SK-N-SH (cell line): ENCODE measurements around the gene ADAMTS17. TPM values are rescaled to one million over a fixed set of nuclear protein-coding genes. Genes with fewer than 3 reads are reported as not detected.

Source experiments
- CTCF ChIA-PET: fragments of 300-600, 350-600 bp; formaldehyde crosslinking; extraction: SDS; loops from one replicate; lab custom pipeline; 2021; lab: Yijun Ruan, JAX
- POLR2A ChIA-PET: fragments of 350-600 bp; sonication (Branson Sonifier 250); formaldehyde crosslinking; extraction: SDS; loops from one replicate; lab custom pipeline; 2020; ENCODE audit warnings: antibody characterized with exemption, inconsistent platforms; lab: Yijun Ruan, JAX
- DNase-seq: peaks from one replicate; pipeline ENCODE4 v3.0.0; 2012
- H2AFZ ChIP-seq: fragments of 200-600 bp; sonication (generic); 2 replicates; pipeline ENCODE4 v1.8.1; 2016; ENCODE audit warnings: antibody characterized with exemption, mild to moderate bottlenecking, low read depth
- H3F3A ChIP-seq: fragments of 200-600 bp; sonication (generic); replicated peaks from 2 replicates; pipeline ENCODE3; 2016; ENCODE audit warnings: antibody characterized with exemption, mild to moderate bottlenecking; ENCODE audit not compliant: insufficient read depth
- H3K27ac ChIP-seq, 2 experiments: fragments of 200-500 bp in 1 of 2; fragments of 200-600 bp in 1 of 2; sonication (Bioruptor generic) in 1 of 2; sonication (generic), shearing (Covaris generic) in 1 of 2; 2 replicates each; pipeline versions ENCODE4 v1.5.1 to v1.6.1; 2014 to 2016; ENCODE audit warnings: low read depth in 2 of 2, inconsistent platforms in 1 of 2, low read length in 1 of 2, mild to moderate bottlenecking in 1 of 2, mixed read lengths in 1 of 2
- H3K27me3 ChIP-seq: fragments of 200-600 bp; sonication (generic), shearing (Covaris generic); 2 replicates; pipeline ENCODE4 v1.6.1; 2016; ENCODE audit warnings: mixed run types; ENCODE audit not compliant: insufficient read depth
- H3K36me3 ChIP-seq, 2 experiments: fragments of 200-500 bp in 1 of 2; fragments of 200-600 bp in 1 of 2; sonication (Bioruptor generic) in 1 of 2; sonication (generic) in 1 of 2; replicated peaks in 1 of 2; 2 replicates each; pipeline versions ENCODE3 to v1.5.1; 2014 to 2016; ENCODE audit warnings: low read length in 1 of 2, mild to moderate bottlenecking in 1 of 2; ENCODE audit not compliant: insufficient read depth in 2 of 2, control insufficient read depth in 1 of 2
- H3K4me1 ChIP-seq, 2 experiments: fragments of 200-500 bp in 1 of 2; fragments of 200-600 bp in 1 of 2; sonication (Bioruptor generic) in 1 of 2; sonication (generic), shearing (Covaris generic) in 1 of 2; 2 replicates each; pipeline versions ENCODE4 v1.5.1 to v1.6.1; 2014 to 2016; ENCODE audit warnings: low read depth in 1 of 2, low read length in 1 of 2, mixed run types in 1 of 2; ENCODE audit not compliant: insufficient read depth in 2 of 2, control insufficient read depth in 1 of 2
- H3K4me2 ChIP-seq: fragments of 200-600 bp; sonication (generic), shearing (Covaris generic); 2 replicates; pipeline ENCODE4 v1.6.1; 2017; ENCODE audit warnings: mixed run types
- H3K4me3 ChIP-seq, 2 experiments: fragments of 200-500 bp in 1 of 2; fragments of 200-600 bp in 1 of 2; sonication (Bioruptor generic) in 1 of 2; sonication (generic), shearing (Covaris generic) in 1 of 2; 2 replicates each; pipeline versions ENCODE4 v1.5.1 to v1.8.1; 2014 to 2016; ENCODE audit warnings: low read depth in 2 of 2, inconsistent platforms in 1 of 2, low read length in 1 of 2, mild to moderate bottlenecking in 1 of 2, mixed read lengths in 1 of 2, moderate library complexity in 1 of 2
- H3K79me2 ChIP-seq: fragments of 200-600 bp; sonication (generic); 2 replicates; pipeline ENCODE4 v1.8.1; 2017; ENCODE audit warnings: mild to moderate bottlenecking; ENCODE audit not compliant: insufficient read depth
- H3K9ac ChIP-seq: fragments of 200-600 bp; sonication (generic); 2 replicates; pipeline ENCODE4 v1.6.1; 2017; ENCODE audit warnings: mixed run types
- H3K9me2 ChIP-seq: fragments of 200-600 bp; sonication (generic); 2 replicates; pipeline ENCODE4 v1.6.1; 2017; ENCODE audit warnings: mixed run types
- H3K9me3 ChIP-seq: fragments of 200-600 bp; sonication (generic); 2 replicates; pipeline ENCODE4 v1.6.1; 2017; ENCODE audit warnings: mixed run types, mild to moderate bottlenecking, moderate library complexity
- H4K20me1 ChIP-seq: fragments of 200-600 bp; sonication (generic); 2 replicates; pipeline ENCODE4 v1.6.1; 2017; ENCODE audit warnings: mild to moderate bottlenecking, mixed run types; ENCODE audit not compliant: insufficient read depth
- EP300 ChIP-seq, 2 experiments: IDR thresholded peaks; 2 replicates each; pipeline versions ENCODE4 v1.4.0 to v1.6.1; 2012; ENCODE audit warnings: borderline replicate concordance in 1 of 2, low read depth in 1 of 2, low read length in 1 of 2
- EZH2phosphoT487 ChIP-seq: fragments of 200-600 bp; sonication (generic); IDR thresholded peaks from 2 replicates; pipeline ENCODE4 v1.6.1; 2017; ENCODE audit warnings: low read depth, mixed run types, mild to moderate bottlenecking, antibody characterized with exemption, moderate library complexity, borderline replicate concordance
- FOSL2 ChIP-seq: IDR thresholded peaks from 2 replicates; pipeline ENCODE4 v1.4.0; 2012; ENCODE audit warnings: low read depth, mild to moderate bottlenecking, moderate library complexity, borderline replicate concordance
- FOXJ3 ChIP-seq: sonication (generic); formaldehyde crosslinking; IDR thresholded peaks from 2 replicates; pipeline ENCODE4 v1.5.1; 2020; ENCODE audit warnings: mild to moderate bottlenecking, missing genetic modification reagents
- IRF3 ChIP-seq: fragments of 150-350 bp; IDR thresholded peaks from 2 replicates; pipeline ENCODE4 v1.6.1; 2016; ENCODE audit warnings: mild to moderate bottlenecking, low read depth, low read length
- MAX ChIP-seq: IDR thresholded peaks from 2 replicates; pipeline ENCODE4 v1.4.0; 2012; ENCODE audit warnings: low read depth
- MEF2A ChIP-seq: IDR thresholded peaks from 2 replicates; pipeline ENCODE4 v1.4.0; 2012; ENCODE audit warnings: low read depth, borderline replicate concordance
- RAD21 ChIP-seq: IDR thresholded peaks from 2 replicates; pipeline ENCODE4 v1.6.1; 2012; ENCODE audit warnings: mild to moderate bottlenecking, low read length
- RCOR1 ChIP-seq: fragments of 150-350 bp; IDR thresholded peaks from 2 replicates; pipeline ENCODE4 v1.6.1; 2017; ENCODE audit warnings: antibody characterized with exemption, low read length
- RFX5 ChIP-seq: IDR thresholded peaks from 2 replicates; pipeline ENCODE4 v1.6.1; 2012; ENCODE audit warnings: mild to moderate bottlenecking, improper control_type of control experiment, low read length
- RXRA ChIP-seq: IDR thresholded peaks from 2 replicates; pipeline ENCODE4 v1.4.0; 2012; ENCODE audit warnings: low read depth, mild to moderate bottlenecking, borderline replicate concordance
- SIN3A ChIP-seq: IDR thresholded peaks from 2 replicates; pipeline ENCODE4 v1.6.1; 2012; ENCODE audit warnings: low read depth, mild to moderate bottlenecking, low read length, moderate library complexity, borderline replicate concordance
- TCF12 ChIP-seq: IDR thresholded peaks from 2 replicates; pipeline ENCODE4 v1.4.0; 2012
- TEAD4 ChIP-seq: IDR thresholded peaks from 2 replicates; pipeline ENCODE4 v1.4.0; 2012; ENCODE audit warnings: mild to moderate bottlenecking, borderline replicate concordance; ENCODE audit not compliant: insufficient read depth
- USF2 ChIP-seq: fragments of 150-350 bp; IDR thresholded peaks from 2 replicates; pipeline ENCODE4 v1.6.1; 2017; ENCODE audit warnings: antibody characterized with exemption, low read length, low read depth, borderline replicate concordance
- YY1 ChIP-seq: IDR thresholded peaks from 2 replicates; pipeline ENCODE4 v1.4.0; 2012; ENCODE audit warnings: low read depth, mild to moderate bottlenecking
- WGBS: methylation state at CpG from one replicate; pipeline ENCODE4 v1.1.6; 2017; ENCODE audit warnings: low lambda C conversion rate; 5-methylcytosine and 5-hydroxymethylcytosine counted together
- polyA plus RNA-seq, 3 experiments: library from polyadenylated mRNA; depleted of rRNA; stranded (reverse); fragments of >200 nt; gene quantifications; 2 replicates each; pipeline ENCODE4 v1.2.3, GENCODE V29; 2012

ADAMTS17 gene
- polyA plus RNA-seq, 1 of the 3 experiments (the other 2 are of a cell fraction) = not detected

GRCh38 chr15:100279849-100280248, 61.9 kb downstream of the ADAMTS17 start:
- Histone ChIP-seq H3F3A (no peaks in the 10 kb centered on the region), H4K20me1 (no peaks in the 10 kb centered on the region), H3K4me2 (no peak overlapping the region), H3K4me3 (no peak overlapping the region), H3K36me3 (no peaks in the 10 kb centered on the region), H3K79me2 (no peaks in the 10 kb centered on the region), H3K9ac (no peak overlapping the region), H3K9me3 (no peaks in the 10 kb centered on the region), H3K27ac (no peak overlapping the region), H2AFZ (no peak overlapping the region), H3K27me3 (no peaks in the 10 kb centered on the region), H3K4me1 (peaks cover 0 to 12% of the 10 kb centered on the region in 2 experiments; a peak in 1 of 4 replicates), H3K9me2 (no peaks in the 10 kb centered on the region)
- 35% methylated on average over 2 of the region's 2 CpGs for whole genome bisulfite sequencing
- no peak for TF ChIP-seq FOXJ3 (CRISPR knock-in tag)
- CTCF ChIA-PET = interaction anchor here (1.4 kb wide), 1 partner anchor 59 kb away, joined by 6 read pairs; no protein-coding TSS in a partner anchor
- no peak for DNase-seq
- POLR2A ChIA-PET = no interaction called here

- H3F3A ChIP-seq = no peaks in the 10 kb centered on the region
- no peaks in the 10 kb centered on the region for H3K79me2 ChIP-seq
- no peaks in the 10 kb centered on the region for H3K36me3 ChIP-seq
- H4K20me1 ChIP-seq = no peaks in the 10 kb centered on the region
- H3K9me3 ChIP-seq = no peaks in the 10 kb centered on the region
- 54% methylated on average over 7 of the region's 7 CpGs for WGBS
- no peak overlapping the region for H3K27ac ChIP-seq
- no peak overlapping the region for H2AFZ ChIP-seq
- TF ChIP-seq MEF2A = no peak
- no peak for TF ChIP-seq RFX5
- TF ChIP-seq RXRA = no peak
- TF ChIP-seq FOXJ3 (CRISPR knock-in tag) = no peak
- TF ChIP-seq IRF3 = no peak
- TF ChIP-seq USF2 = no peak
- TF ChIP-seq FOSL2 = no peak
- no peak for TF ChIP-seq YY1
- no peak for TF ChIP-seq TEAD4
- TF ChIP-seq RAD21 = no peak
- no peak for TF ChIP-seq TCF12
- TF ChIP-seq MAX = no peak
- TF ChIP-seq RCOR1 = no peak
- TF ChIP-seq EP300 (IDR thresholded peaks at IDR 0.05; ENCODE audit: borderline replicate concordance in 1 of 2, low read depth in 1 of 2, low read length in 1 of 2) = no peak
- no peak for TF ChIP-seq EZH2phosphoT487
- TF ChIP-seq SIN3A = no peak
- H3K4me3 ChIP-seq = no peak overlapping the region
- DNase-seq = no peak
- ChIA-PET CTCF (interaction anchor here (0.9 to 1.4 kb wide), 2 partner anchors 31 to 59 kb away, joined by 3 to 6 read pairs; no protein-coding TSS in a partner anchor), POLR2A (no interaction called here)
- H3K9me2 ChIP-seq = no peaks in the 10 kb centered on the region
- no peaks in the 10 kb centered on the region for H3K27me3 ChIP-seq
- no peak overlapping the region for H3K4me2 ChIP-seq
- no peak overlapping the region for H3K9ac ChIP-seq
- H3K4me1 ChIP-seq = peaks cover 0 to 12% of the 10 kb centered on the region in 2 experiments; a peak in 1 of 4 replicates
Measured at GRCh38 chr15:100279446-100279845, 62.3 kb downstream of the ADAMTS17 start.
